Hepatocyte (in vitro differentiated cells): ENCODE results near the gene ZNF438. TPM values are rescaled to one million over a fixed set of nuclear protein-coding genes. Genes with fewer than 3 reads are reported as not detected.
"Not testable (repeated sequence)": the region's sequence is repeated elsewhere in the genome, so short reads cannot be mapped to it uniquely, and the experiment has no call there.

Experiments used
- DNase-seq: peaks from one replicate; pipeline ENCODE4 v3.0.0-alpha.2; 2016; ENCODE audit warnings: low spot score
- H2AFZ ChIP-seq: fragments of 200-600 bp; sonication (generic); 2 replicates; pipeline ENCODE4 v1.6.0; 2016; ENCODE audit warnings: antibody characterized with exemption, mild to moderate bottlenecking
- H3K27ac ChIP-seq: fragments of 200-600 bp; sonication (generic); 2 replicates; pipeline ENCODE4 v1.5.1; 2016; ENCODE audit warnings: mild to moderate bottlenecking
- H3K27me3 ChIP-seq: fragments of 200-600 bp; sonication (generic); 2 replicates; pipeline ENCODE4 v1.6.1; 2016
- H3K36me3 ChIP-seq: fragments of 200-600 bp; sonication (generic); replicated peaks from 2 replicates; pipeline ENCODE4 v1.5.1; 2016; ENCODE audit warnings: low read depth; ENCODE audit not compliant: insufficient read depth
- H3K4me1 ChIP-seq: fragments of 200-600 bp; sonication (generic); 2 replicates; pipeline ENCODE4 v1.5.1; 2016; ENCODE audit warnings: mild to moderate bottlenecking, moderate library complexity; ENCODE audit not compliant: insufficient read depth
- H3K4me2 ChIP-seq: fragments of 200-600 bp; sonication (generic); 2 replicates; pipeline ENCODE4 v1.6.0; 2016
- H3K4me3 ChIP-seq: fragments of 200-600 bp; sonication (generic); 2 replicates; pipeline ENCODE4 v1.5.1; 2016; ENCODE audit warnings: mild to moderate bottlenecking
- H3K79me2 ChIP-seq: fragments of 200-600 bp; sonication (generic); 2 replicates; pipeline ENCODE4 v1.6.0; 2017; ENCODE audit warnings: mild to moderate bottlenecking
- H3K9me2 ChIP-seq: fragments of 200-600 bp; sonication (generic); replicated peaks from 2 replicates; pipeline ENCODE4 v1.6.0; 2017; ENCODE audit warnings: mild to moderate bottlenecking; ENCODE audit not compliant: insufficient read depth
- H3K9me3 ChIP-seq: fragments of 200-600 bp; sonication (generic); 2 replicates; pipeline ENCODE4 v1.5.1; 2016; ENCODE audit warnings: low read depth, mild to moderate bottlenecking
- H4K20me1 ChIP-seq: fragments of 200-600 bp; sonication (generic); 2 replicates; pipeline ENCODE4 v1.6.0; 2016; ENCODE audit warnings: mild to moderate bottlenecking; ENCODE audit not compliant: insufficient read depth, poor library complexity, severe bottlenecking
- EZH2 ChIP-seq: fragments of 200-600 bp; sonication (generic); IDR thresholded peaks from 2 replicates; pipeline ENCODE4 v1.6.1; 2016; ENCODE audit warnings: antibody characterized with exemption, mild to moderate bottlenecking, borderline replicate concordance
- EZH2phosphoT487 ChIP-seq: fragments of 200-600 bp; sonication (generic); IDR thresholded peaks from one replicate; pipeline ENCODE4 v1.6.1; 2018; ENCODE audit warnings: antibody characterized with exemption, mild to moderate bottlenecking, low read depth, moderate library complexity; ENCODE audit not compliant: unreplicated experiment, severe bottlenecking
- WGBS: methylation state at CpG from one replicate; pipeline ENCODE4 v1.1.6; 2016; ENCODE audit warnings: low lambda C conversion rate; ENCODE audit errors: missing lambda C conversion rate; 5-methylcytosine and 5-hydroxymethylcytosine counted together
- polyA plus RNA-seq: library from polyadenylated mRNA; unstranded; fragments of >200 nt; fragmentation: Nextera tagmentation; extraction: Ambion mirVana; gene quantifications from 2 replicates; pipeline ENCODE4 v1.2.1, GENCODE V29; 2016
- total RNA-seq: library from RNA; depleted of rRNA; stranded (reverse); fragments of >200 nt; gene quantifications from 2 replicates; pipeline ENCODE4 v1.2.3, GENCODE V29; 2014
- TF ChIP-seq, protein P1 (sequence below): fragments of 200-600 bp; sonication (generic); IDR thresholded peaks from 2 replicates; pipeline ENCODE4 v1.5.1; 2016; ENCODE audit warnings: antibody characterized with exemption, mild to moderate bottlenecking; ENCODE audit not compliant: poor library complexity

Gene ZNF438
- total and polyA plus RNA-seq, 2 experiments from 2014 or later, result 2.3 to 5.0 TPM

DNA sequence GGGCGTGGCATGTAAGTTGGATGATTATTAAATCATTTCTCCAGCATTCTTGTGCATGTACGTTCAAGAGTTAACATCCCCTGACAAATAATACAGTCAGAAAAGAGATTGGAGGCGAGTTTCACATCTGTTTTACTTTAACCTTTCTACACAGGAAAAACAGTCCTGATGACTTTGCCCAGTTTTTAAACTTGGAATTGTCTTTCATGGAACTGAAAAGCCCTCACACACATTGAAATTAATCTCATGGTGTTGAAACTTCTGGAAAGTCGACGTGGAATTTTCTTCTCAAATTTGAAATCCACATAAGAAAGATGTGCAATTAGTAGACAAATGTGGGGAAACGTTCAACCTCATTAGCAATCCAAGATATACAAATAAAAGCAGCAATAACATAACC, 31.2 kb upstream of the ZNF438 start:
- H3K27ac ChIP-seq, result peak overlapping the region; percentile 10
- WGBS, result 52% methylated on average over 6 of the region's 6 CpGs
- no peak overlapping the region for H2AFZ ChIP-seq
- H3K9me2 ChIP-seq, result no peaks in the 10 kb centered on the region
- H3K36me3 ChIP-seq, result no peaks in the 10 kb centered on the region
- H3K4me2 ChIP-seq, result no peak overlapping the region
- no peaks in the 10 kb centered on the region for H4K20me1 ChIP-seq
- no peaks in the 10 kb centered on the region for H3K79me2 ChIP-seq
- peaks cover 6% of the 10 kb centered on the region for H3K4me1 ChIP-seq
- TF ChIP-seq EZH2 (no peak), EZH2phosphoT487 (no peak)
- TF ChIP-seq, protein P1, sequence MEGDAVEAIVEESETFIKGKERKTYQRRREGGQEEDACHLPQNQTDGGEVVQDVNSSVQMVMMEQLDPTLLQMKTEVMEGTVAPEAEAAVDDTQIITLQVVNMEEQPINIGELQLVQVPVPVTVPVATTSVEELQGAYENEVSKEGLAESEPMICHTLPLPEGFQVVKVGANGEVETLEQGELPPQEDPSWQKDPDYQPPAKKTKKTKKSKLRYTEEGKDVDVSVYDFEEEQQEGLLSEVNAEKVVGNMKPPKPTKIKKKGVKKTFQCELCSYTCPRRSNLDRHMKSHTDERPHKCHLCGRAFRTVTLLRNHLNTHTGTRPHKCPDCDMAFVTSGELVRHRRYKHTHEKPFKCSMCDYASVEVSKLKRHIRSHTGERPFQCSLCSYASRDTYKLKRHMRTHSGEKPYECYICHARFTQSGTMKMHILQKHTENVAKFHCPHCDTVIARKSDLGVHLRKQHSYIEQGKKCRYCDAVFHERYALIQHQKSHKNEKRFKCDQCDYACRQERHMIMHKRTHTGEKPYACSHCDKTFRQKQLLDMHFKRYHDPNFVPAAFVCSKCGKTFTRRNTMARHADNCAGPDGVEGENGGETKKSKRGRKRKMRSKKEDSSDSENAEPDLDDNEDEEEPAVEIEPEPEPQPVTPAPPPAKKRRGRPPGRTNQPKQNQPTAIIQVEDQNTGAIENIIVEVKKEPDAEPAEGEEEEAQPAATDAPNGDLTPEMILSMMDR, result no peak
- no peak for DNase-seq
- H3K27me3 ChIP-seq, result no peaks in the 10 kb centered on the region
- H3K4me3 ChIP-seq, result no peak overlapping the region
- H3K9me3 ChIP-seq, result no peaks in the 10 kb centered on the region

DNA sequence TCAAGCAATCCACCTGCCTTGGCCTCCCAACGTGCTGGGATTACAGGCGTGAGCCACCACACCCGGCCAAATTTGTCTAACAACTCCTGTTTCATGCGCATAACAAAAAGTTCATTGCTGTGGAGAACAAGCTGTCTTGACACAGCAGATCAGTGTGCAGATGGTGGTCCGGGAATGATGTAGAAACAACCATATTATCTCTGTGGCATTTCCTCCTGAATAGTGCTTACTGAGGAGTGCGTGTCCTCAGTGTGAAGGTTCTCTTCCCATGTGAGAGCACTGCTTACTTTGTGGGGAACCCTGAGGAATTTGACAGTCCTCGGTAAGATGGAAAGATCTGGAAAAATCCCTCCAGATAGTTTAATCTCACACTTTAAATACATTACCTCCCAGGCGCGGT, 30.3 kb upstream of the ZNF438 start:
- Histone ChIP-seq H3K27me3 (no peaks in the 10 kb centered on the region), H3K4me1 (peaks cover 6% of the 10 kb centered on the region), H2AFZ (no peak overlapping the region), H3K36me3 (no peaks in the 10 kb centered on the region), H3K4me3 (no peak overlapping the region), H3K9me2 (no peaks in the 10 kb centered on the region), H4K20me1 (no peaks in the 10 kb centered on the region), H3K79me2 (no peaks in the 10 kb centered on the region), H3K27ac (no peak overlapping the region), H3K4me2 (no peak overlapping the region), H3K9me3 (no peaks in the 10 kb centered on the region)
- whole genome bisulfite sequencing, result 90% methylated on average over 9 of the region's 9 CpGs
- TF ChIP-seq, protein P1, result no peak
- no peak for TF ChIP-seq EZH2phosphoT487
- TF ChIP-seq EZH2, result no peak
- no peak for DNase-seq

DNA sequence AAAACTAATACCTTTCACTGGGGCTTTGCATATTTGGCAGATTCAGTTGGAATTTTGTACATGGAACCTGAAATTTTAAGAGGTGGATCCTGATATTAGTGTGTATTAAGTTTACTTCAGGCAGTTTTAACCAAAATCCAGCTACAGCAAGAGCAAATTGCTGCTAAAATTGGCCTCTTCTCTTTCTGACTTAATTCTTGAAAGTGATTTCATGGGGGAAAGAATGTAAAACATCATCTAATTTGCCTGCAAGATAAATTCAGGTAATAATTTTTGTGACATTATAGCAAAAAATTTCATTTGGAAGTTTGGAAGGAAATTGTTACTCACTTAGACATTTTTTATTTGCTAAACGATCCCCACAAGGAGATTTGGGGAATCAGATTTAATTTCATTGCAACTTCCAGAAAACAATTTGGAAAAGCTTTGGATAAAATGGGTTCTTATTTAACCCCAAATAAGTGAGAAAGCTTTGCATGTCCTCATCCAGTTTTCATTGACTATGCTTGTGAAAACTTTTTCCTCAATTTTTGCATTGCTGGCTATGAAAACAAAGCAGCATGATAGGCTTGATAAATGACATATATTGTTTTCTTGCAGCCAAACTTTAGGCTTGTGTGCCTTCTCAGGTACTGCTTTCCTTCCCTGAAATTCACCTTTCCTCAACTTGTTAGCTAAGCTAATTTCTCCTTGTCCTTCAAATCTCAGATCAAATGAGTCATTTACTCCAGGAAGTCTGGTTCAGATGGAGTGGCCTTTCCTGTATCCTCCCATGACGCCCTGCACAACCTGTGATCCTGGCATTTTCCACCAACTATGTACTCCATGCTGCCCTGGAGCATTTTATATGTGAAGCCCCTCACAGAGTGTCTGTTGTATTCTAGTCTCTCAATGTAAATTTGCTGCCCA, 27.4 kb upstream of the ZNF438 start:
- Histone ChIP-seq H3K4me3 (no peak overlapping the region), H3K9me2 (no peaks in the 10 kb centered on the region), H3K4me1 (no peaks in the 10 kb centered on the region), H3K27me3 (no peaks in the 10 kb centered on the region), H4K20me1 (no peaks in the 10 kb centered on the region), H3K36me3 (no peaks in the 10 kb centered on the region), H3K9me3 (no peaks in the 10 kb centered on the region), H3K79me2 (no peaks in the 10 kb centered on the region), H3K4me2 (no peak overlapping the region), H3K27ac (no peak overlapping the region), H2AFZ (no peak overlapping the region)
- no peak for DNase-seq
- WGBS, result 80% methylated on average over 2 of the region's 2 CpGs
- TF ChIP-seq, protein P1, result no peak
- no peak for TF ChIP-seq EZH2
- no peak for TF ChIP-seq EZH2phosphoT487

DNA sequence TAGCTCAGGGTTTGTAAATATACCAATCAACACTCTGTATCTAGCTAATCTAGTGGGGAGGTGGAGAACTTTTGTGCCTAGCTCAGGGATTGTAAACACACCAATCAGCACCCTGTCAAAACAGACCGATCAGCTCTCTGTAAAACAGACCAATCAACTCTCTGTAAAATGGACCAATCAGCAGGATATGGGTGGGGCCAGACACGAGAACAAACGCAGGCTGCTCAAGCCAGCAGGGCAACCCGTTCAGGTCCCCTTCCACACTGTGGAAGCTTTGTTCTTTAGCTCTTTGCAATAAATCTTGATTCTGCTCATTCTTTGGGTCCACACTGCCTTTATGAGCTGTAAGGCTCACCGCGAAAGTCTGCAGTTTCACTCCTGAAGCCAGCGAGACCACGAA, 25.0 kb upstream of the ZNF438 start:
- WGBS, result 93% methylated on average over 8 of the region's 8 CpGs
- not testable (repeated sequence) for H3K9me3 ChIP-seq, H2AFZ ChIP-seq

More for the DNA sequence above, 25.0 kb upstream of the ZNF438 start:
- not testable (repeated sequence) for H3K79me2 ChIP-seq, H3K27me3 ChIP-seq, H3K4me2 ChIP-seq, H3K4me1 ChIP-seq, H3K36me3 ChIP-seq, H3K9me2 ChIP-seq, H3K4me3 ChIP-seq, H3K27ac ChIP-seq, H4K20me1 ChIP-seq, DNase-seq
